CD4-positive, alpha-beta T cell (primary cell): ENCODE results near the gene GABRR2. TPM values are rescaled to one million over a fixed set of nuclear protein-coding genes. Genes with fewer than 3 reads are reported as not detected.

Experiments
- ATAC-seq: fragments of 200-7000 bp; cut with Tn5 transposase; one replicate; pipeline ENCODE4 v1.10.0; 2022; ENCODE audit warnings: mild to moderate bottlenecking; ENCODE audit not compliant: poor library complexity
- CTCF ChIA-PET: fragments of 350-600 bp; sonication (Branson Sonifier 250); formaldehyde crosslinking; loops from one replicate; lab custom pipeline; 2021; ENCODE audit warnings: antibody characterized with exemption, inconsistent platforms; lab: Charles Lee
- POLR2A ChIA-PET: fragments of 350-600 bp; sonication (Branson Sonifier 250); formaldehyde crosslinking; loops from one replicate; lab custom pipeline; 2021; ENCODE audit warnings: antibody characterized with exemption, inconsistent platforms; lab: Charles Lee
- DNase-seq, 14 experiments: peaks; one replicate each; pipeline ENCODE4 v3.0.0-alpha.2; 2013 to 2020; ENCODE audit warnings: mixed read lengths in 2 of 14
- H3K27ac ChIP-seq, 2 donors: one replicate each; pipeline versions ENCODE4 v1.5.1 to v1.7.0; 2013; ENCODE audit warnings: low read length in 2 of 2, low read depth in 1 of 2, mild to moderate bottlenecking in 1 of 2
- H3K27me3 ChIP-seq, 2 experiments: 1 replicate in 1 of 2; 2 replicates in 1 of 2; pipeline versions ENCODE4 v1.6.1 to v1.7.0; 2013; ENCODE audit warnings: low read length in 2 of 2, control low read depth in 1 of 2, mild to moderate bottlenecking in 1 of 2, moderate library complexity in 1 of 2; ENCODE audit not compliant: insufficient read depth in 2 of 2, control insufficient read depth in 1 of 2
- H3K36me3 ChIP-seq: one replicate; pipeline ENCODE4 v1.6.1; 2013; ENCODE audit warnings: low read length, control low read depth; ENCODE audit not compliant: insufficient read depth
- H3K4me1 ChIP-seq: one replicate; pipeline ENCODE4 v1.6.1; 2013; ENCODE audit warnings: low read length, control low read depth; ENCODE audit not compliant: insufficient read depth
- H3K4me3 ChIP-seq: one replicate; pipeline ENCODE4 v1.5.1; 2013; ENCODE audit warnings: mild to moderate bottlenecking, low read length, moderate library complexity
- H3K9me3 ChIP-seq, 2 experiments: 1 replicate in 1 of 2; 2 replicates in 1 of 2; pipeline versions ENCODE4 v1.6.1 to v1.7.0; 2013; ENCODE audit warnings: low read length in 2 of 2, mild to moderate bottlenecking in 2 of 2, control low read depth in 1 of 2, moderate library complexity in 1 of 2; ENCODE audit not compliant: control insufficient read depth in 1 of 2, insufficient read depth in 1 of 2
- H3K27ac Mint-ChIP-seq: one replicate; pipeline ENCODE4 v1.8.0; 2020; ENCODE audit warnings: mixed read lengths
- H3K27me3 Mint-ChIP-seq: one replicate; pipeline ENCODE4 v1.8.0; 2021; ENCODE audit warnings: mixed read lengths
- H3K36me3 Mint-ChIP-seq: one replicate; pipeline ENCODE4 v1.8.0; 2021; ENCODE audit warnings: low read depth, mixed read lengths
- H3K4me1 Mint-ChIP-seq: one replicate; pipeline ENCODE4 v1.8.0; 2021; ENCODE audit warnings: low read depth, mixed read lengths
- H3K4me3 Mint-ChIP-seq: one replicate; pipeline ENCODE4 v1.8.0; 2020; ENCODE audit warnings: mild to moderate bottlenecking, mixed read lengths
- H3K9me3 Mint-ChIP-seq: one replicate; pipeline ENCODE4 v1.8.0; 2020; ENCODE audit warnings: mixed read lengths
- intact Hi-C, 2 experiments: fragments of 100-400 bp; cut with DNase I in 1 of 2; cut with micrococcal nuclease in 1 of 2; formaldehyde crosslinking; loops; one replicate each; pipeline versions ENCODE4 v1.15.1 to v1.9.0; 2023 to 2025; cut with DNase I, micrococcal nuclease
- total RNA-seq, 174 experiments: library from RNA in 2 of 174; stranded (reverse) in 2 of 174; gene quantifications; one replicate each; pipeline ENCODE4 v1.2.3 and lab custom pipeline; 2021 to 2026
- TF ChIP-seq, protein P1 (sequence below): fragments of 200-600 bp; IDR thresholded peaks from one replicate; pipeline ENCODE4 v1.8.0; 2022; ENCODE audit warnings: antibody characterized with exemption, mild to moderate bottlenecking

GABRR2 gene
- total RNA-seq, 2 experiments from 2014 or later, result 0.47 to 0.49 TPM

DNA sequence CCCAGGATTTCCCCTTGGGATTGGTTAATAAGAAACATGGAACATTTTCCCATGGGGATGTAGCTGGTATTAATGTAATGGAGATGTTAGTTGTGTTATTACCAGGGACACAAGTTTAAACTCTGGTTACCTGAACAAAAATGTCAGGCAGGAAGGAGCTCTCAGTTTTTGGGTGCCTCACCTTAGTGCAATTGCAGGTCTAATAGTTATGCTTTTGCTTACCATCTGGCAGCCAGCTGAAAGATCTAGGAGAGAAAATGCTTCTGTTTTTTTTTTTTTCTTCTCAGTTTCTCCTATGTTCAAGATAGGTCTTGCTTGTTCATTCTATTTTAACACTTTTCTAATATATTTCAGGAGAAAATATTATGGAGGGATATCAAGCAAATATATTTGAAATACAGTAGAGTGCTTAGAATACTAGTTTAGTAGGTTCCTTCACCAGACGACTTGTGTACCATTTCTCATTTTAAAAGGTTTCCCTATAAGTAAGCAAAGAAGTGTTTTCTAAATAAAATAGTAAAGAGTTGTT is 41.6 kb upstream of the GABRR2 start:
- CTCF ChIA-PET, result interaction anchor here (4.2 kb wide), 1 partner anchor 15 kb away, joined by 29 read pairs; no protein-coding TSS in a partner anchor
- H3K27ac ChIP-seq, result peak overlapping the region in 1 of 2 donors; percentile 29
- Mint-ChIP-seq H3K27me3 (no peaks in the 10 kb centered on the region), H3K4me1 (peaks cover 55% of the 10 kb centered on the region), H3K9me3 (no peaks in the 10 kb centered on the region), H3K36me3 (peaks cover 14% of the 10 kb centered on the region), H3K27ac (peak overlapping the region; percentile 90), H3K4me3 (peak overlapping the region; percentile 92)
- H3K9me3 ChIP-seq, result no peaks in the 10 kb centered on the region
- intact Hi-C loops, result loop anchor here (2.0 to 10.0 kb wide), 6 partner anchors 16 to 1228 kb away; partner anchors contain the start of genes CASP8AP2 (in 1 of the 2), MAP3K7 (in 1 of the 2), MDN1 (in 1 of the 2) and PNRC1 (in 1 of the 2)
- DNase-seq (peak in 2 of 14 experiments; percentile 14 to 18), ATAC-seq (no peak)
- H3K4me1 ChIP-seq, result peaks cover 14% of the 10 kb centered on the region
- H3K4me3 ChIP-seq, result peak overlapping the region; percentile 52
- TF ChIP-seq, protein P1, sequence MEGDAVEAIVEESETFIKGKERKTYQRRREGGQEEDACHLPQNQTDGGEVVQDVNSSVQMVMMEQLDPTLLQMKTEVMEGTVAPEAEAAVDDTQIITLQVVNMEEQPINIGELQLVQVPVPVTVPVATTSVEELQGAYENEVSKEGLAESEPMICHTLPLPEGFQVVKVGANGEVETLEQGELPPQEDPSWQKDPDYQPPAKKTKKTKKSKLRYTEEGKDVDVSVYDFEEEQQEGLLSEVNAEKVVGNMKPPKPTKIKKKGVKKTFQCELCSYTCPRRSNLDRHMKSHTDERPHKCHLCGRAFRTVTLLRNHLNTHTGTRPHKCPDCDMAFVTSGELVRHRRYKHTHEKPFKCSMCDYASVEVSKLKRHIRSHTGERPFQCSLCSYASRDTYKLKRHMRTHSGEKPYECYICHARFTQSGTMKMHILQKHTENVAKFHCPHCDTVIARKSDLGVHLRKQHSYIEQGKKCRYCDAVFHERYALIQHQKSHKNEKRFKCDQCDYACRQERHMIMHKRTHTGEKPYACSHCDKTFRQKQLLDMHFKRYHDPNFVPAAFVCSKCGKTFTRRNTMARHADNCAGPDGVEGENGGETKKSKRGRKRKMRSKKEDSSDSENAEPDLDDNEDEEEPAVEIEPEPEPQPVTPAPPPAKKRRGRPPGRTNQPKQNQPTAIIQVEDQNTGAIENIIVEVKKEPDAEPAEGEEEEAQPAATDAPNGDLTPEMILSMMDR, result no peak
- no peaks in the 10 kb centered on the region for H3K36me3 ChIP-seq
- POLR2A ChIA-PET, result interaction anchor here (1.1 to 4.6 kb wide), 7 partner anchors 9 to 277 kb away, joined by 3 to 45 read pairs (median 7); partner anchors contain the start of genes PNRC1 and RRAGD
- no peaks in the 10 kb centered on the region for H3K27me3 ChIP-seq

DNA sequence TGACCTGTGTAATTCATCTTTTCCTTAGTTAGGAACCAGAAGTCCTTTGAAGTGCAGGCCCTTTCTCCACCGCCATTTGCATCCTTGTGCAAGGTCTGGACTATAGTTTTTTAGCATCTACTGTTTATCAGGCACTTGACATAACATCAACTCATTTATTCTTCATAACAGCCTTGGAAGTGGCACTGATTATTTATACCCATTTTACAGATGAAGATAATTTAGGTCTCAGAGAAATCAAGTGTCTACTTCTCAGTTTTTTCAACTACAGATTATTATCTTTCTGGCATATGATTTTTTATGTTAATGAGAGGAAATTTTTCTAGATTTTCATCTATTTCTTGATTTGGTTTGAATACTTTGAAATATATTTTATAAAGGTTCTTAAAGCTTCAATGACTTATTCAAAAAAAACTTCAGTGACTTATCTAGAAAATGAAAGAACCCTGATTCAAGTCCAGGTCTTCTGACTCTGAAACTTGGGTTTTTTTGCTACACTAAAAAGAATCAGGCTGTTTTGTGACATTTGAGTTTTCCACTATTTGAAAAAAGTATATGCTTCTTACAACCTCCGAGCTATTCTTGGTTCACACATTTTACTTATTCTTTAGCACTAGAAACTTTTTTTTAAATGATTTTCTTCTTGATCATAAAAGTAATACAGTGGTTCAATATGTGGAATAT is 40.6 kb upstream of the GABRR2 start:
- Mint-ChIP-seq H3K9me3 (no peaks in the 10 kb centered on the region), H3K4me1 (peaks cover 59% of the 10 kb centered on the region), H3K27ac (no peak overlapping the region), H3K27me3 (no peaks in the 10 kb centered on the region), H3K4me3 (peak overlapping the region; percentile 55), H3K36me3 (peaks cover 14% of the 10 kb centered on the region)
- POLR2A ChIA-PET, result interaction anchor here (0.7 to 4.6 kb wide), 4 partner anchors 8 to 1281 kb away, joined by 3 to 45 read pairs (median 10); partner anchors contain the start of gene PNRC1
- H3K27me3 ChIP-seq, result no peaks in the 10 kb centered on the region
- H3K4me3 ChIP-seq, result no peak overlapping the region
- CTCF ChIA-PET, result interaction anchor here (0.7 to 4.2 kb wide), 2 partner anchors 16 to 62 kb away, joined by 3 to 29 read pairs; no protein-coding TSS in a partner anchor
- ATAC-seq, result no peak
- TF ChIP-seq, protein P1, result no peak
- no peak for DNase-seq
- no peak overlapping the region for H3K27ac ChIP-seq
- intact Hi-C loops, result loop anchor here (2.0 to 10.0 kb wide), 6 partner anchors 17 to 1229 kb away; partner anchors contain the start of genes CASP8AP2 (in 1 of the 2), MAP3K7 (in 1 of the 2), MDN1 (in 1 of the 2) and PNRC1 (in 1 of the 2)
- H3K4me1 ChIP-seq, result peaks cover 21% of the 10 kb centered on the region
- H3K36me3 ChIP-seq, result no peaks in the 10 kb centered on the region
- H3K9me3 ChIP-seq, result no peaks in the 10 kb centered on the region

DNA sequence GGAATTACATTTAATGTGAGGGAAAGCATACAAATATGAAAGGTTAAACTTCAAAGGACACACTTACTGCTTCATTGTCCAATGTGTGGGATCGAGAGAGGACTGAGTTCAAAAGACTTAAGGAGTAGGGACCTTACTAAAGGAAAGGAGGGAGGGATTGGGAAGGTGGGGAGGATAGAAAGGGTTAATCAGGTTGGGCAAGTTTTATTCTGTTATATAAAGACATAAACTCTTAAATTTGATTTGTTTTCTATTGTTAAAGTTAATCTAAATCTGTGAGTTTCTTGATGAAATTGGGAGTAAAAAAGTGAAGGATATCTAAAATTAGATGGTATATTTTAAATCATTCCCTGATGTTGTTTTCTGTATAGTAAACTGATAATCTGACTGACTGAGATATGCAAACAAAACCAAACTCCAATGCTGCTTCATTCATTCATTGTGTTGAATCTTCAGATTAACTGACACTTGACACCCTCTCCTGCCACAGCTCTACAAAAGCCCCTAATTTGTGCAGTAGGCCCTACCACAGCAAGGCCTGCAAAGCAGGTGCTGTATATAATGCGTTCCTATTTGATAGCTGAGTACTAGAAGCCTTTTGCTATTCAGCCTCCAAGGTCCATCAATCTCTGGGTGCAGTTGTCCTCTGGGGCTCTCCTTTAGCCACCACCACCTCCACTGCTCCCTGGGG is 38.7 kb upstream of the GABRR2 start:
- TF ChIP-seq, protein P1, result no peak
- Histone ChIP-seq H3K36me3 (no peaks in the 10 kb centered on the region), H3K27me3 (no peaks in the 10 kb centered on the region), H3K9me3 (no peaks in the 10 kb centered on the region), H3K4me3 (no peak overlapping the region), H3K27ac (no peak overlapping the region), H3K4me1 (peaks cover 30% of the 10 kb centered on the region)
- H3K27me3 Mint-ChIP-seq, result no peaks in the 10 kb centered on the region
- DNase-seq (no peak), ATAC-seq (no peak)
- intact Hi-C loops, result loop anchor here (5.0 to 10.0 kb wide), 8 partner anchors 57 to 1231 kb away; partner anchors contain the start of genes PNRC1 (in 2 of the 2), RNGTT (in 2 of the 2), CASP8AP2 (in 1 of the 2) and MAP3K7 (in 1 of the 2)
- no peaks in the 10 kb centered on the region for H3K9me3 Mint-ChIP-seq
- H3K4me3 Mint-ChIP-seq, result peak overlapping the region; percentile 88
- CTCF ChIA-PET, result interaction anchor here (4.2 kb wide), 1 partner anchor 18 kb away, joined by 29 read pairs; no protein-coding TSS in a partner anchor
- H3K4me1 Mint-ChIP-seq, result peaks cover 66% of the 10 kb centered on the region
- peaks cover 14% of the 10 kb centered on the region for H3K36me3 Mint-ChIP-seq
- POLR2A ChIA-PET, result interaction anchor here (0.6 to 4.6 kb wide), 5 partner anchors 13 to 387 kb away, joined by 3 to 45 read pairs (median 3); partner anchors contain the start of genes LYRM2, PNRC1 and RRAGD
- H3K27ac Mint-ChIP-seq, result peak overlapping the region; percentile 85
